Activated T-cell treated with anti-CD3 and anti-CD28 coated beads for 48 hours (primary cell): ENCODE results near the gene SLIT3.

Experiments
- DNase-seq: peaks from one replicate; pipeline ENCODE4 v3.0.0-alpha.2; 2020; ENCODE audit warnings: low read depth

Gene SLIT3

DNA sequence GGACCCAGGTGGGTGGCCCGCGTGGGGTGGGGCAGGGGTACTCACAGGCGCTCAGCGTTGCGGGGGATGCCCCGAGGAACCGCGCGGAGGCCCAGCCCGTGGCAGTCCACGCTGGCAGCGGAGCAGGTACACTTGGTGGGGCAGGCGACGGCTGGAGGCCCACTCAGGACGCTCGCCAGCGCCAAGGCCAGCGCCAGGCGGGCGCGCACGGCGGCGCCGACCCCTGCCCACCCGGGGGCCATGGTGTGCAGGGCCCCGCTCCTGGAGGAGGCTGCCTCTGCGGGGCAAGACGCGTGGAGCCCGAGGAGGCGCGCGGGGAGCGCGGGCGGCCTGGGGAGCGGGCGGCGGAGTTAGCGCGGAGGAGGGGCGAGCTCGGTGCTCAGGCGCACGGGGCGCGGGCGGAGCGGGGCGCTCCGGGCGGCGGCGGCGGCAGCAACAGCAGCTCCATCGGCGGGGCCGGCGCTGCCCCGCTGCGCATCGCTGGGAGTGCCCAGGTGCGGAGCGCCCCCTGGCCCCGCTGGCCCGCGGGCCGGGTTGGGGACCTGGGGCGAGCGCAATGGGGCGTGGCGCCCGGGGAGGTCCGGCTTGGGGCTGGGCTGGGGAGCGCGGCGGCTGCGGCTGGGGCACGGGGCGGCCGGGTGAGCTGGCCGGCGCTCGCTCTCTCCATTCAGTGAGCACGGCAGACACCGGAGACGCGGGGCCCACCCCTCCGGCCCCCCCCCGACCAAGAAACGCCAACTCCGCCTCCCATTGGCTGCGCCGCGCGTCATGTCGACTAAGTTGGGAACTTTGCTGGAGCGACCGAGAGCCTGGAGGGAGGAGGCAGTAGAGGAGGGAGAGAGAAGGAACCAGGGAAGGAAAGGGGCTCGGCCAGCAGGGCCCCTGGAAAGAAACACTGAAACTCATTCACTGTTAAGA lies at the start of gene SLIT3:
SLIT3 (minus strand) TSS at position 672 of the 918 bp plus-strand sequence; CDS start at position 242, 430 bp downstream.
- no peak for DNase-seq

- no peak for DNase-seq
Observed at GRCh38 chr5:169350016-169350415, 49.1 kb upstream of the SLIT3 start.

DNA sequence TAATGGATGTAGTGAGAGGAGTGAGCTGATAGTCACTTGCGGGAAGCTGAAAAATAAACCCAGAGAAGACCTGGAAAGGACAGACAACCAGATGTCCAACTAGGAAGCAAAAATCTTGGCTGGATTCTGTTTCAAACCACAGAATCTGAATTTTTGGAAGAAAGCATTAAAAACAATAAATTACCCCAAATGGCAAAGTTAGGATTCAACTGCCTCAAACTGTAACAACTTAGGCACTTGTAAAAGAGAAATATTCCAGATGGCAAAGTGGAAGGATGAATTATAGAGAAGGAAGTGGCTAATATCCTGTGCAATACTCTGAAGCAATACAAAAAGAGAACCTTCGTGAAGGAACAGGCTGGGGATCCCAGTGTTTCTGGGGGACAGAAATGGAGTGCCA lies 46.8 kb upstream of the SLIT3 start:
- DNase-seq: no peak

GRCh38 chr5:169344629-169345028 lies 43.7 kb upstream of the SLIT3 start:
- no peak for DNase-seq

GRCh38 chr5:169343766-169344165 lies 42.8 kb upstream of the SLIT3 start:
- DNase-seq: no peak

DNA sequence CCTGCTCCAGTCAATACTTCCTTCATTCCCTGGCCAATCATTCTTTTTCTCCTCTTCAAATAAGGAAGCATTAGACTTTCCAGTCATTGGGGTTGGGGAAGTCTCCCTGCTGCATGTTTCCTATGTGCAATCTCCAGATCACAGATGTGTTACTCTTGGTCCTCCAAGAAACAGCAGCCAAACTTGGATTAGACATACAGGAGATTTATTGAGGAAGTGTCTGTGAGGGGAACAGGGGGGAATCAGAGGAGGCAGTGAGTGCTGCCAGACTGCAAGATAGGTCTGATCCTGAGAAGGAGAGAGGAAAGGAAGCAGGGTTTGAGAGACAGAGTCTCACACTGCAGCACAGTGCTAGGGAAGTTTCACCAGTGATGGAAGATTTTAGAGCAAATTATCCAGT lies 40.6 kb upstream of the SLIT3 start:
- no peak for DNase-seq

- no peak for DNase-seq
Observed at GRCh38 chr5:169339869-169340268, 38.9 kb upstream of the SLIT3 start.

GRCh38 chr5:169336242-169336641 lies 35.3 kb upstream of the SLIT3 start:
- DNase-seq: no peak

GRCh38 chr5:169335806-169336205 lies 34.9 kb upstream of the SLIT3 start:
- DNase-seq: no peak

DNA sequence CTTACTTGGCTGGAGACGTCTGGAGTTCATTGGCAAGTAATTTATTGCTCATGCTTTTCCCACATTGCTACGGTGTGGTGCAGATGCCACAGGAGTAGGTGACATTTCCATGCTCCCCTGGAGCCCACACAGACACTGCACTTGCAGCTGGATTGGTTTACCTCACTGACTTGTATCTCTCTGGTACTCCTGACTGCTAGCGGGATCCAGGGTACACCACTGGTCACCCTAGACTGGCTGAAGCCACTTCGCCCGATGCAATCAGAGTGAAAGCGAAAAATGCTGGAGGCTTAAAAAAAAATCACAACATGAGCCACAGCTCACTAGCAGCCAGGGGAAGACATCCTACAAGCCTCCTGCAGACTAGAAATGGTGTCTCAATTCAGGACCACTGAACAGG lies 32.6 kb upstream of the SLIT3 start:
- no peak for DNase-seq

GRCh38 chr5:169331292-169331852 lies 30.4 kb upstream of the SLIT3 start:
- DNase-seq: no peak

DNA sequence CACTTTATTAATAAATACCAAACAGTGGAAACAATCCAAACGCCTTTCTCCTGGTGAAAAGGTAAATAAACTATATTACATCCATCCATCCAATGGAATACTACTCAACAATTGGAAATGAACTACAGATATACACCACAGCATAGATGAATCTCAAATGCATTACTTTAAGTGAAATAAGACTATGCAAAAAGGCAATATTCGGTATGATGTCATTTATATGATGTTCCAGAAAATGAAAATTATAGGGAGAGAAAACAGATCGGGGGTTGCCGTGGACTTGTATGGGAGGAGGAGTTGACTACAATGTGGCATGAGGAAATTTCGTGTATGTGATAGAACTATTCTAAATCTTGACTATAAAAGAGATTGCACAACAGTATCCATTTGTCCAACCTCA lies 27.5 kb upstream of the SLIT3 start:
- no peak for DNase-seq

GRCh38 chr5:169325273-169325672 lies 24.3 kb upstream of the SLIT3 start:
- no peak for DNase-seq

GRCh38 chr5:169318556-169318955 lies 17.6 kb upstream of the SLIT3 start:
- DNase-seq: no peak

GRCh38 chr5:169307646-169308045 lies 6.7 kb upstream of the SLIT3 start:
- no peak for DNase-seq

GRCh38 chr5:169305366-169305765 lies 4.4 kb upstream of the SLIT3 start:
- DNase-seq: no peak

- DNase-seq: no peak
Observed at GRCh38 chr5:169304175-169304574, 3.2 kb upstream of the SLIT3 start.

DNA sequence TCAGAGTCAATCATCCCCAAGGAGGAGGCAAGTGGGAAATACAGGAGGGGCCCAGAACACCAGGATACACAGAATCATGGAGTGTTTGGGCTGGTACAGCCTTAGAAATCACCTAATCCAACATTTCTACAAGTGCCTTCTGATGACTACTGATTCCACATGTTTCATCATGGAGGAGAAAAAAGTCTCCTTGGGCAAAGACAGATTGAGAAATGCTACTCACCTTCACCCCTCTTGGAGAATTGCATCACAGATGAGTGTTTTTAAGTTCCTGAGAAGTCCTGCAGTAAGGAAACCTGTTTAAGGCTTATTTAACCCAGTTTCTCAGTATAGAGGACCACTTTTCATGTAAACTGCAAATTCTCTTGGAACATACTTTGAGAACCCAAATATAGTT lies 2.2 kb upstream of the SLIT3 start:
- DNase-seq: no peak

DNA sequence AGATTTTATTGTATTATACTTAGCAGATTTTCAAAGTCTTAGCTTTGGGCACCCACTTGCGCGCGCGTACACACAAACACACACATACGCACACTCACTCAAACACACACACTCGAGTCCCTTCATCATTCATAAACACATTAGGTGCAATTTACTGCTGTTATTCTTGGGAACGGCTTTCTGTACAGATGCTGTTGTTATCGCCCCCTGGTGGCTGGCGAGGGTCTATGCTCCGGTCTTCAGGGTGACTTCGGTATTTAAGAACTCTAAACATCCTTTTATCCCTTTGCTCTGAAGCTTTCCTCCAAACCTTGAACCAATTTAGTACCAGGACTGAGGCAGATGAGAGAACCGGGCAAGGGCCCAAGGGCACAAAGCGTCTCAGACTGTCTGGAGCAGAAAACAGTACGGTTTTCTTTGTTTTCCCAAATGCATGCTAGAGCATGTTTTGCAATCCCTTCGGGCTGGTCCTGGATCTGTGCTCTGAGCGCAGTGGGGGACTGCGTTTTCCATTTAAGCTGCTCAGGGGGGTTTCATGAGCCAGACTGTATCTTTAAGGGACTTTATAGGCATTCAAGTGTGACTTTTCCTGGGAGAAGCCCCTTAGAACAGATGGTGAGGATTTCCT lies 1.7 kb upstream of the SLIT3 start:
- peak; percentile 55 for DNase-seq

DNA sequence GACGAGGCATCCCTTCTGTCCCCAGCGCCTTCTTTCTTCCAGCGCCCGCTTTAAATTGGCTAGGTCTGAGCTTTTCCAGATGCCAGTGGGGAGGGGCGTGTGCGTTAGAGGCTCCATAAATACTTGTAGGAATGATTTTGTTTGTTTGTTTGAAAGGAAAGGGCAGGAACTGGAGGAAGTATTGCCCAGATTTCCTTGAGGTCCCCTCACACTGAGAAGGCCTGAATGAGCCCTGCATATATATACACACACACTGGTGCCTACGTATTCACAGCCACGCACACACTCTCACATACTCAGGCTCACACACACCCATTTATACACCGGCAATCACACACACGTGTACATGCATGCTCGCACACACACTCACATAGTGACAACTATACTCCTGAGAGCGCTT lies 1.0 kb upstream of the SLIT3 start:
- DNase-seq: no peak

- no peak for DNase-seq
Observed at GRCh38 chr5:169301386-169301934, 521 bp upstream of the SLIT3 start.

GRCh38 chr5:169299663-169300467 lies 1.1 kb downstream of the SLIT3 start:
- DNase-seq: no peak
